T47D (cell line): ENCODE data around the gene SLC16A2.
"Not testable (repeated sequence)": the region's sequence is repeated elsewhere in the genome, so short reads cannot be mapped to it uniquely, and the experiment has no call there.

ENCODE experiments used
- DNase-seq, 2 experiments: peaks; one replicate each; pipeline versions ENCODE4 v3.0.0 to v3.0.0-alpha.2; 2011 to 2012; ENCODE audit warnings: low read depth in 1 of 2, low spot score in 1 of 2
- JUND ChIP-seq: IDR thresholded peaks from 2 replicates; pipeline ENCODE4 v1.6.1; 2012; ENCODE audit warnings: low read depth
- in situ Hi-C: cut with HindIII; loops from 2 replicates; pipeline ENCODE4 v1.10.0; 2016; ENCODE audit warnings: low sequenced_read_pairs, low pct_unique_long_range_greater_than_20kb

SLC16A2 gene

GRCh38 chrX:74493806-74494205, 72.5 kb downstream of the SLC16A2 start:
- in situ Hi-C loops = no loop called here
- TF ChIP-seq JUND = no peak
- DNase-seq = no peak

GRCh38 chrX:74498924-74499323, 77.6 kb downstream of the SLC16A2 start:
- no peak for DNase-seq
- TF ChIP-seq JUND = no peak
- in situ Hi-C loops = no loop called here

GRCh38 chrX:74500067-74500466, 78.8 kb downstream of the SLC16A2 start:
- in situ Hi-C loops = no loop called here
- no peak for TF ChIP-seq JUND
- no peak for DNase-seq

GRCh38 chrX:74500555-74500954, 79.3 kb downstream of the SLC16A2 start:
- no peak for TF ChIP-seq JUND
- no peak for DNase-seq
- in situ Hi-C loops = no loop called here

GRCh38 chrX:74505437-74505836, 84.1 kb downstream of the SLC16A2 start:
- no peak for TF ChIP-seq JUND
- in situ Hi-C loops = no loop called here
- DNase-seq = no peak

GRCh38 chrX:74506317-74507115, 85.2 kb downstream of the SLC16A2 start:
- in situ Hi-C loops = no loop called here
- no peak for TF ChIP-seq JUND
- DNase-seq = no peak

GRCh38 chrX:74507191-74507590, 85.9 kb downstream of the SLC16A2 start:
- TF ChIP-seq JUND = no peak
- no peak for DNase-seq
- in situ Hi-C loops = no loop called here

GRCh38 chrX:74509989-74510388, 88.7 kb downstream of the SLC16A2 start:
- in situ Hi-C loops = no loop called here
- DNase-seq = no peak
- TF ChIP-seq JUND = no peak

- TF ChIP-seq JUND = no peak
- no peak for DNase-seq
- in situ Hi-C loops = no loop called here
Measured at GRCh38 chrX:74510401-74510800, 89.1 kb downstream of the SLC16A2 start.

GRCh38 chrX:74511704-74512103, 90.4 kb downstream of the SLC16A2 start:
- TF ChIP-seq JUND = no peak
- DNase-seq = no peak
- in situ Hi-C loops = no loop called here

GRCh38 chrX:74514384-74514783, 93.1 kb downstream of the SLC16A2 start:
- no peak for TF ChIP-seq JUND
- in situ Hi-C loops = no loop called here
- no peak for DNase-seq

GRCh38 chrX:74515356-74515755, 94.1 kb downstream of the SLC16A2 start:
- TF ChIP-seq JUND = no peak
- in situ Hi-C loops = no loop called here
- no peak for DNase-seq

- in situ Hi-C loops, DNase-seq: not testable (repeated sequence)
Measured at GRCh38 chrX:74516013-74516412, 94.7 kb downstream of the SLC16A2 start.

- in situ Hi-C loops = no loop called here
- DNase-seq = no peak
- TF ChIP-seq JUND = no peak
Measured at GRCh38 chrX:74519870-74520269, 98.6 kb downstream of the SLC16A2 start.
